NCI-H748 (cell line): Measurements from ENCODE around the gene MUCL3.
A peak's percentile ranks its signal among the peaks of the same experiment; 100 is the strongest.
"Not testable (repeated sequence)": the region's sequence is repeated elsewhere in the genome, so short reads cannot be mapped to it uniquely, and the experiment has no call there.

Source experiments
- DNase-seq: peaks from one replicate; lab custom pipeline; 2025; ENCODE audit not compliant: unreplicated experiment; lab: John Stamatoyannopoulos, UW

Gene MUCL3

GRCh38 chr6:30974490-30975252 lies 33.9 kb downstream of the MUCL3 start:
- DNase-seq, result no peak

GRCh38 chr6:30979141-30979540 lies 38.4 kb downstream of the MUCL3 start:
- DNase-seq, result no peak

- DNase-seq, result no peak
These were observed 38.9 kb downstream of the MUCL3 start for GRCh38 chr6:30979690-30980089.

- DNase-seq, result peak; percentile 69
These were observed 41.4 kb downstream of the MUCL3 start for GRCh38 chr6:30981942-30982772.

GRCh38 chr6:30983439-30983838 lies 42.7 kb downstream of the MUCL3 start, which contains the start of gene MUC21:
MUC21 (plus strand) TSS chr6:30983718; CDS start chr6:30983959, 241 bp downstream.
- no peak for DNase-seq

DNA sequence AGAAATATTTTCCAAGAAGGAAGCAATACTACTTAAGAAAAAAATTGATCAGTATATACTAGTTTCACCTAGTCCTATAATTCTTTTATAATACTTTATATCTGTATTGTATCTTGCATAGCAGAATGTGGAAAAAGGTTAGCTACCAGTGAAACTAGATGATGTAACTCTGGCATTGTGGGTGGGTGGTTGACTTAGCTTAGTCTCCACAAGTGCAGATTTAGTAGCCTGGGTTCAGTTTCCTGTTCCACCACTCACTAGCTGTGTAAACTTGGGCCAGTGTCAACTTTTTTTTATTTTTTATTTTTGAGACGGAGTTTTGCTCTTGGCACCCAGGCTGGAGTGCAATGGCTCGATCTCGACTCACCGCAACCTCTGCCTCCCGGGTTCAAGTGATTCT lies 44.7 kb downstream of the MUCL3 start:
- no peak for DNase-seq

DNA sequence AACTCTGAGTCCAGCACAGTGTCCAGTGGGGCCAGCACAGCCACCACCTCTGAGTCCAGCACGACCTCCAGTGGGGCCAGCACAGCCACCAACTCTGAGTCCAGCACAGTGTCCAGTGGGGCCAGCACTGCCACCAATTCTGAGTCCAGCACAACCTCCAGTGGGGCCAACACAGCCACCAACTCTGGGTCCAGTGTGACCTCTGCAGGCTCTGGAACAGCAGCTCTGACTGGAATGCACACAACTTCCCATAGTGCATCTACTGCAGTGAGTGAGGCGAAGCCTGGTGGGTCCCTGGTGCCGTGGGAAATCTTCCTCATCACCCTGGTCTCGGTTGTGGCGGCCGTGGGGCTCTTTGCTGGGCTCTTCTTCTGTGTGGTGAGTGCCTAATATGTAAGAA lies 46.5 kb downstream of the MUCL3 start:
- DNase-seq, result no peak

GRCh38 chr6:30988209-30988825 lies 47.5 kb downstream of the MUCL3 start:
- DNase-seq, result no peak

DNA sequence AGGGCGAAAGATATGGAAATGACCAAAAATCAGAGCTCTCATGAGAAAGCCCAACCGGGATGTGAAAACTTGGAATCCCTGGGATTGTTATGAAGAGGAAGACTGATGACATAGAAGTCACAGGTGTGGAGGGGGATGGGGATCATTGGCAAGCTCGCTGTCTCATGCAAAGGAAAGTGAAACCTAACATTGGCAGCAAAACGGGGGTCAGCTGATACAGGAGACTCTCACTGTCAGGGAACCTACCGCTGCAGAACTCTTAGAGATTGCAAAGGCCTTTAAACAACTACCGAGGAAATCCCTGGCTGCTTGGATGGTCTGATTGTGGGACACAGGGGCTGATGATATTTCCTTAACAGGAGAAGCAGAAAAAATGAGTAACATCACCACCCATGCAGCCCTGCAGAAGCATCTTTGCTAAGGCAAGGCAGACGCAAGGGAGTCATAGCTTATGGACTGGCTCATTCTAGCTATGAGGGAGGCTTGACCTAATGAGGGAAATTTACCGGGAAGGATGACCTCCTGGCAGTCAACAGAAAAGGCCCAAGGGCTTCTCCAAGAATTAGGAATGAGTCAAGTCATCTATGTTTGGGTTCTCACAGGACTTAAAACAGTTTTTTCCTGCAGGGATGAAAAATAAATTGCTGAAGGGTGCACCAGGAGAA lies 49.8 kb downstream of the MUCL3 start:
- no peak for DNase-seq

GRCh38 chr6:30991891-30992290 lies 51.1 kb downstream of the MUCL3 start:
- no peak for DNase-seq

- DNase-seq, result no peak
These were observed 56.5 kb downstream of the MUCL3 start for GRCh38 chr6:30997301-30997700.

- no peak for DNase-seq
These were observed 58.0 kb downstream of the MUCL3 start for GRCh38 chr6:30998785-30999184.

GRCh38 chr6:31000067-31000860 lies 59.5 kb downstream of the MUCL3 start:
- not testable (repeated sequence) for DNase-seq

DNA sequence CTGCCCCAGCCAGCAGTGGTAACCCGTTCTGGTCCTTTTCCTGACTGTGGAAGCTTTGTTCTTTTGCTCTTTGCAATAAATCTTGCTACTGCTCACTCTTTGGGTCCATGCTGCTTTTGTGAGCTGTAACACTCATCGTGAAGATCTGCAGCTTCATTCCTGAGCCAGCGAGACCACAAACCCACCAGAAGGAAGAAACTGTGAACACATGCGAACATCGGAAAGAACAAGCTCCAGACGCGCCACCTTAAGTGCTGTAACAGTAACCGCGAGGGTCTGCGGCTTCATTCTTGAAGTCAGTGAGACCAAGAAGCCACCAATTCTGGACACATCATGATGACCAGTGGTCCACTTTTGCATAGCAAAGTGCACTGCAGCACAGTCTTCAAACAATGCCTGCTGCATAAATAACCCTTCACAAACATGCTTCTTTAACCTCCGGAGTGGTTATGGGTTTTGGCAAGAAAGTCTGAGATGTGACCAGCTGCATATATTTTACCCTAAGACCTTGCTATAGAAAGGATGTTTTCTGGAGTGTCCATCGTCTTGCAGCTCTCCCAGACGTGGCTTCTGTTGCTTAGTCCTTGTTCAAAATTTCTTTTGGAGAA lies 60.6 kb downstream of the MUCL3 start:
- no peak for DNase-seq

GRCh38 chr6:31002471-31002870 lies 61.7 kb downstream of the MUCL3 start:
- no peak for DNase-seq
